Nephron progenitor cell (in vitro differentiated cells): ENCODE data around the gene FAM53B.

ENCODE experiments used
- DNase-seq: peaks from one replicate; pipeline ENCODE4 v3.0.0; 2021
- H3K27ac Mint-ChIP-seq: 2 replicates; pipeline ENCODE4 v1.8.0; 2021; ENCODE audit warnings: mild to moderate bottlenecking, moderate library complexity, mixed read lengths
- H3K27me3 Mint-ChIP-seq: 2 replicates; pipeline ENCODE4 v1.8.0; 2021; ENCODE audit warnings: mild to moderate bottlenecking, low read depth, mixed read lengths; ENCODE audit not compliant: poor library complexity
- H3K36me3 Mint-ChIP-seq: 2 replicates; pipeline ENCODE4 v1.8.0; 2021; ENCODE audit warnings: low read depth, mixed read lengths
- H3K4me1 Mint-ChIP-seq: 2 replicates; pipeline ENCODE4 v1.8.0; 2021; ENCODE audit warnings: mixed read lengths
- H3K4me3 Mint-ChIP-seq: 2 replicates; pipeline ENCODE4 v1.8.0; 2021; ENCODE audit warnings: mild to moderate bottlenecking, moderate library complexity, mixed read lengths
- H3K9me3 Mint-ChIP-seq: 2 replicates; pipeline ENCODE4 v1.8.0; 2021; ENCODE audit warnings: mild to moderate bottlenecking, moderate library complexity, mixed read lengths
- CTCF ChIP-seq: fragments of 200-600 bp; sonication (generic); IDR thresholded peaks from 2 replicates; pipeline ENCODE4 v1.5.0; 2021; ENCODE audit warnings: antibody characterized with exemption

Gene FAM53B

GRCh38 chr10:124663766-124664360, 80.3 kb downstream of the FAM53B start:
- DNase-seq = no peak
- H3K9me3 Mint-ChIP-seq = no peaks in the 10 kb centered on the region
- no peaks in the 10 kb centered on the region for H3K36me3 Mint-ChIP-seq
- H3K27me3 Mint-ChIP-seq = no peaks in the 10 kb centered on the region
- H3K4me1 Mint-ChIP-seq = peaks cover 18% of the 10 kb centered on the region
- no peak overlapping the region for H3K4me3 Mint-ChIP-seq
- no peak overlapping the region for H3K27ac Mint-ChIP-seq
- TF ChIP-seq CTCF = no peak

DNA sequence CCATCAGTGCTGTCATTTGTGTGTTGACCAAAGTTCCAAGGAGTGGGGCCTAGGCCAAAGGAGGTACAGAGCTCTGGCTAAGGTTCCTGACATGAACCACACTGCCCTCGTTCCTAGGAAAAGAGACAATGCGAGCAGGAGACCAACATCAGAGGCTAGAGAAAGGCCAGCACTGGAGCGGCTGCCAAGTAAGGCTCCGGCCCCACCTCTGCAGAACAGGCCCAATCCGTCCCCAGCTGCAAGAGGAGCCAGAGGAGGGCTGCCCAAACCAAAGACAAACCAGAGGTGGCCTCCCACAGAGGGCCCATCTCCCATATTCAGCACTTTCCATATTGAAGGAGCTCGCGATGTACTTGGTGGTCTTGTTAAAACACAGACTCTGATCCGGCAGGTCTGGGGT, 81.0 kb downstream of the FAM53B start:
- Mint-ChIP-seq H3K9me3 (no peaks in the 10 kb centered on the region), H3K4me3 (no peak overlapping the region), H3K27me3 (no peaks in the 10 kb centered on the region), H3K27ac (no peak overlapping the region), H3K36me3 (no peaks in the 10 kb centered on the region), H3K4me1 (peaks cover 14% of the 10 kb centered on the region)
- DNase-seq = no peak
- no peak for TF ChIP-seq CTCF

GRCh38 chr10:124661660-124662180, 82.5 kb downstream of the FAM53B start:
- Mint-ChIP-seq H3K36me3 (no peaks in the 10 kb centered on the region), H3K9me3 (no peaks in the 10 kb centered on the region), H3K27ac (no peak overlapping the region), H3K4me1 (peaks cover 5% of the 10 kb centered on the region), H3K27me3 (no peaks in the 10 kb centered on the region), H3K4me3 (no peak overlapping the region)
- no peak for TF ChIP-seq CTCF
- no peak for DNase-seq

- Mint-ChIP-seq H3K4me1 (peaks cover 9% of the 10 kb centered on the region), H3K27ac (peak overlapping the region; percentile 68), H3K36me3 (peaks cover 4% of the 10 kb centered on the region), H3K4me3 (no peak overlapping the region), H3K27me3 (no peaks in the 10 kb centered on the region), H3K9me3 (no peaks in the 10 kb centered on the region)
- TF ChIP-seq CTCF = no peak
- DNase-seq = no peak
Measured at GRCh38 chr10:124660404-124661125, 83.6 kb downstream of the FAM53B start.

- Mint-ChIP-seq H3K4me1 (peaks cover 10% of the 10 kb centered on the region), H3K36me3 (peaks cover 4% of the 10 kb centered on the region), H3K27ac (no peak overlapping the region), H3K4me3 (no peak overlapping the region), H3K9me3 (no peaks in the 10 kb centered on the region), H3K27me3 (no peaks in the 10 kb centered on the region)
- no peak for DNase-seq
- no peak for TF ChIP-seq CTCF
Measured at GRCh38 chr10:124659380-124659779, 84.8 kb downstream of the FAM53B start.
